NB4 (cell line): Measurements from ENCODE around the gene SUZ12.

ENCODE experiments used
- CTCF ChIP-seq: IDR thresholded peaks from one replicate; pipeline ENCODE4 v1.5.1; 2012; ENCODE audit warnings: low read depth, low read length
- MYC ChIP-seq: IDR thresholded peaks from 2 replicates; pipeline ENCODE4 v1.6.1; 2011; ENCODE audit warnings: low read depth, low read length
- POLR2A ChIP-seq: IDR thresholded peaks from 2 replicates; pipeline ENCODE4 v1.6.1; 2011; ENCODE audit warnings: mild to moderate bottlenecking; ENCODE audit not compliant: insufficient read length; ENCODE audit errors: extremely low read depth
- TF ChIP-seq, protein P1 (sequence below): IDR thresholded peaks from 2 replicates; pipeline ENCODE4 v1.6.1; 2011; ENCODE audit warnings: low read depth, low read length

DNA sequence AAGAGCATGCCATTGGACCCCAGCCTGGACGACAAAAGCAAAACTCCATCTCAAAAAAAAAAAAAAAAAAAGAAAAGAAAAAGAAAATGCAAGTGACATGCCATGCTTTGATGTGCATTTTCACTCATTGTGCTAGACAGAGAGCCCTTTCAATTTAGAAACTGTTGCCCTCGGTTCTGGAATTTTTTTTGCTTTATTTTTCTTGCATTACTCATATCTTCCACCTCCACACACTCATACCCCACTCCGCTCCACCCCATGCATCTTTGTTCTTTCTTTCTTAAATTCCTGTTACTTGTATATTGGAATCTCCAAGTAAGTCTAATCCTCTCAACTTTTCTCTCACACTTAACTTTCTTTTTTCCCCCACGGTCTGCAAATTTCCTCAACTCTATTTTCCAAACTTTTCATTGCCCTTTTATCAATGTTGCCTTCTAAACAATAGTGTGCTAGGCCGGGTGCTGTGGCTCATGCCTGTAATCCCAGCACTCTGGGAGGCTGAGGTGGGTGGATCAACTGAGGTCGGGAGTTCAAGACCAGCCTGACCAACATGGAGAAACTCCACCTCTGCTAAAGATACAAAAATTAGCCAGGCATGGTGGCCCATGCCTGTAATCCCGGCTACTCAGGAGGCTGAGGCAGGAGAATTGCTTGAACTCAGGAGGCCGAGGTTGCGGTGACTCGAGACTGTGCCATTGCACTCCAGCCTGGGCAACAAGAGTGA, 16.8 kb upstream of the SUZ12 start:
- TF ChIP-seq, protein P1, sequence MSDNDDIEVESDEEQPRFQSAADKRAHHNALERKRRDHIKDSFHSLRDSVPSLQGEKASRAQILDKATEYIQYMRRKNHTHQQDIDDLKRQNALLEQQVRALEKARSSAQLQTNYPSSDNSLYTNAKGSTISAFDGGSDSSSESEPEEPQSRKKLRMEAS = no peak
- TF ChIP-seq CTCF = no peak
- TF ChIP-seq MYC = no peak
- TF ChIP-seq POLR2A = no peak
